IMR-90 (cell line): ENCODE measurements around the gene ZNF630. TPM values are rescaled to one million over a fixed set of nuclear protein-coding genes. Genes with fewer than 3 reads are reported as not detected.

Experiments used
- ATAC-seq: fragments of 200-7000 bp; cut with Tn5 transposase; 2 replicates; pipeline ENCODE4 v1.9.1; 2020; ENCODE audit warnings: low read depth, mild to moderate bottlenecking, moderate library complexity
- BruUV-seq: library from RNA; stranded (reverse); fragments of 400-500 nt; replicated peaks from 2 replicates; lab custom pipeline; 2021; lab: Mats Ljungman, UMichigan
- CTCF ChIA-PET: fragments of 300-600 bp; formaldehyde crosslinking; extraction: SDS; loops from one replicate; lab custom pipeline; 2021; ENCODE audit warnings: antibody characterized with exemption; lab: Yijun Ruan, JAX
- POLR2A ChIA-PET: fragments of 300-600 bp; sonication (Branson Sonifier 250); formaldehyde crosslinking; loops from one replicate; lab custom pipeline; 2022; ENCODE audit warnings: antibody characterized with exemption; ENCODE audit not compliant: unreplicated experiment; lab: Charles Lee
- DNase-seq: peaks from one replicate; pipeline ENCODE4 v3.0.0; 2013
- H2AFZ ChIP-seq: replicated peaks from 2 replicates; pipeline ENCODE3; 2013; ENCODE audit warnings: low read length, mild to moderate bottlenecking; ENCODE audit not compliant: poor library complexity
- H2AK5ac ChIP-seq: 2 replicates; pipeline ENCODE4 v1.6.1; 2013; ENCODE audit warnings: low read depth, low read length, inconsistent platforms
- H2AK9ac ChIP-seq: replicated peaks from 2 replicates; pipeline ENCODE3; 2013; ENCODE audit warnings: mild to moderate bottlenecking, low read depth, low read length, moderate library complexity; ENCODE audit not compliant: poor library complexity
- H2BK120ac ChIP-seq: 2 replicates; pipeline ENCODE4 v1.6.1; 2013; ENCODE audit warnings: low read depth, low read length, inconsistent platforms
- H2BK15ac ChIP-seq: 3 replicates; pipeline ENCODE4 v1.6.1; 2013; ENCODE audit warnings: low read depth, low read length, inconsistent platforms
- H2BK20ac ChIP-seq: 2 replicates; pipeline ENCODE4 v1.6.1; 2013; ENCODE audit warnings: low read depth, mild to moderate bottlenecking, inconsistent platforms, low read length, moderate library complexity
- H2BK5ac ChIP-seq: 2 replicates; pipeline ENCODE4 v1.6.1; 2013; ENCODE audit warnings: mild to moderate bottlenecking, low read depth, low read length, inconsistent platforms; ENCODE audit not compliant: poor library complexity, severe bottlenecking
- H3K14ac ChIP-seq: replicated peaks from 2 replicates; pipeline ENCODE4 v1.6.1; 2013; ENCODE audit warnings: low read depth, low read length, inconsistent platforms
- H3K18ac ChIP-seq: 2 replicates; pipeline ENCODE4 v1.6.1; 2013; ENCODE audit warnings: low read depth, low read length, control low read depth
- H3K23ac ChIP-seq: 2 replicates; pipeline ENCODE4 v1.6.1; 2013; ENCODE audit warnings: low read depth, low read length, inconsistent platforms
- H3K27ac ChIP-seq: 2 replicates; pipeline ENCODE4 v1.5.1; 2013; ENCODE audit warnings: mild to moderate bottlenecking, control low read depth, low read length; ENCODE audit not compliant: insufficient read depth
- H3K27me3 ChIP-seq: 2 replicates; pipeline ENCODE4 v1.6.1; 2013; ENCODE audit warnings: low read length; ENCODE audit not compliant: control insufficient read depth, insufficient read depth
- H3K36me3 ChIP-seq: 2 replicates; pipeline ENCODE4 v1.6.1; 2013; ENCODE audit warnings: low read length, mixed read lengths; ENCODE audit not compliant: control insufficient read depth, insufficient read depth
- H3K4ac ChIP-seq: 2 replicates; pipeline ENCODE4 v1.6.1; 2013; ENCODE audit warnings: low read depth, low read length, inconsistent platforms
- H3K4me1 ChIP-seq: 2 replicates; pipeline ENCODE4 v1.6.1; 2013; ENCODE audit warnings: low read length, mixed read lengths; ENCODE audit not compliant: control insufficient read depth, insufficient read depth
- H3K4me2 ChIP-seq: 2 replicates; pipeline ENCODE4 v1.6.1; 2013; ENCODE audit warnings: low read depth, mild to moderate bottlenecking, control low read depth, low read length, moderate library complexity
- H3K4me3 ChIP-seq: 2 replicates; pipeline ENCODE4 v1.5.1; 2013; ENCODE audit warnings: low read depth, mild to moderate bottlenecking, control low read depth, low read length, moderate library complexity; ENCODE audit not compliant: insufficient read depth
- H3K56ac ChIP-seq: 2 replicates; pipeline ENCODE4 v1.6.1; 2013; ENCODE audit warnings: low read length, inconsistent platforms; ENCODE audit not compliant: insufficient read depth; ENCODE audit errors: extremely low read depth
- H3K79me1 ChIP-seq, 2 experiments: 2 replicates each; pipeline ENCODE4 v1.6.1; 2013; ENCODE audit warnings: low read length in 2 of 2, inconsistent platforms in 1 of 2, low read depth in 1 of 2
- H3K9ac ChIP-seq: 2 replicates; pipeline ENCODE4 v1.6.1; 2013; ENCODE audit warnings: low read depth, low read length, control low read depth
- H3K9me1 ChIP-seq: 2 replicates; pipeline ENCODE4 v1.6.1; 2013; ENCODE audit warnings: low read length, inconsistent platforms; ENCODE audit not compliant: insufficient read depth
- H3K9me3 ChIP-seq: 2 replicates; pipeline ENCODE4 v1.6.1; 2013; ENCODE audit warnings: low read length; ENCODE audit not compliant: control insufficient read depth, insufficient read depth
- H4K20me1 ChIP-seq: 2 replicates; pipeline ENCODE4 v1.6.1; 2013; ENCODE audit warnings: low read length, inconsistent platforms; ENCODE audit not compliant: insufficient read depth
- H4K5ac ChIP-seq: 2 replicates; pipeline ENCODE4 v1.6.1; 2013; ENCODE audit warnings: mild to moderate bottlenecking, low read depth, low read length, control low read depth
- H4K8ac ChIP-seq, 2 experiments: 2 replicates each; pipeline ENCODE4 v1.6.1; 2013; ENCODE audit warnings: low read depth in 2 of 2, low read length in 2 of 2, control low read depth in 1 of 2, inconsistent platforms in 1 of 2
- H4K91ac ChIP-seq: 2 replicates; pipeline ENCODE4 v1.6.1; 2013; ENCODE audit warnings: low read depth, low read length, inconsistent platforms; ENCODE audit not compliant: insufficient read depth
- BHLHE40 ChIP-seq: fragments of 150-350 bp; IDR thresholded peaks from 2 replicates; pipeline ENCODE4 v1.6.1; 2016; ENCODE audit warnings: mild to moderate bottlenecking, low read depth, low read length
- CEBPB ChIP-seq: IDR thresholded peaks from 2 replicates; pipeline ENCODE4 v1.6.1; 2012; ENCODE audit warnings: low read depth, low read length, improper control_type of control experiment
- CHD1 ChIP-seq: IDR thresholded peaks from 2 replicates; pipeline ENCODE4 v1.6.1; 2012; ENCODE audit warnings: low read depth, low read length, improper control_type of control experiment
- FOS ChIP-seq: fragments of 150-350 bp; IDR thresholded peaks from 2 replicates; pipeline ENCODE4 v1.6.1; 2016; ENCODE audit warnings: low read depth, low read length
- MAFK ChIP-seq: IDR thresholded peaks from 2 replicates; pipeline ENCODE4 v1.6.1; 2012; ENCODE audit warnings: low read depth, low read length, improper control_type of control experiment
- MAZ ChIP-seq: IDR thresholded peaks from 2 replicates; pipeline ENCODE4 v1.6.1; 2012; ENCODE audit warnings: low read depth, mild to moderate bottlenecking, low read length, improper control_type of control experiment, moderate library complexity, borderline replicate concordance
- MXI1 ChIP-seq: IDR thresholded peaks from 2 replicates; pipeline ENCODE4 v1.6.1; 2012; ENCODE audit warnings: low read depth, mild to moderate bottlenecking, low read length, moderate library complexity, borderline replicate concordance
- NFE2L2 ChIP-seq: fragments of 150-350 bp; IDR thresholded peaks from 2 replicates; pipeline ENCODE4 v1.6.1; 2016; ENCODE audit warnings: low read depth, mild to moderate bottlenecking, low read length
- RAD21 ChIP-seq: IDR thresholded peaks from 2 replicates; pipeline ENCODE4 v1.6.1; 2012; ENCODE audit warnings: low read length, improper control_type of control experiment
- RCOR1 ChIP-seq: IDR thresholded peaks from 2 replicates; pipeline ENCODE4 v1.6.1; 2012; ENCODE audit warnings: mild to moderate bottlenecking, low read length, improper control_type of control experiment; ENCODE audit not compliant: insufficient replicate concordance
- SMC3 ChIP-seq: fragments of 150-350 bp; IDR thresholded peaks from 2 replicates; pipeline ENCODE4 v1.6.1; 2016; ENCODE audit warnings: low read depth, mild to moderate bottlenecking, antibody characterized with exemption, low read length, moderate library complexity
- WGBS, 2 experiments: methylation state at CpG; one replicate each; pipeline versions ENCODE4 v1.1.5 to v1.1.7; 2013; ENCODE audit warnings: missing lambda C conversion rate in 2 of 2; ENCODE audit not compliant: insufficient read length in 1 of 2; ENCODE audit errors: extremely low coverage in 2 of 2; 5-methylcytosine and 5-hydroxymethylcytosine counted together
- dilution Hi-C: fragments of 300-500 bp; cut with HindIII; formaldehyde crosslinking; loops from one replicate; pipeline ENCODE4 v1.14.3; 2018; ENCODE audit warnings: low sequenced_read_pairs; ENCODE audit not compliant: unreplicated experiment
- in situ Hi-C: fragments of 300-500 bp; cut with MboI; formaldehyde crosslinking; loops from 3 replicates; pipeline ENCODE4 v1.14.3; 2019; ENCODE audit warnings: low sequenced_read_pairs, inconsistent platforms, mixed read lengths
- intact Hi-C: fragments of 100-400 bp; cut with micrococcal nuclease; formaldehyde crosslinking; loops from 2 replicates; pipeline ENCODE4 v1.10.0; 2022
- polyA plus RNA-seq, 3 experiments: library from polyadenylated mRNA; depleted of rRNA; stranded (reverse); fragments of >200 nt; gene quantifications; 2 replicates each; pipeline ENCODE4 v1.2.3, GENCODE V29; 2012; ENCODE audit warnings: low replicate concordance in 1 of 3
- total RNA-seq: library from RNA; depleted of rRNA; stranded (reverse); fragments of >200 nt; gene quantifications from 2 replicates; pipeline ENCODE4 v1.2.3, GENCODE V29; 2012
- TF ChIP-seq, protein P1 (sequence below): fragments of 150-350 bp; IDR thresholded peaks from 2 replicates; pipeline ENCODE4 v1.6.1; 2017; ENCODE audit warnings: mild to moderate bottlenecking, antibody characterized with exemption, low read length, low read depth
- TF ChIP-seq, protein P2 (sequence below): conservative IDR thresholded peaks from 2 replicates; pipeline ENCODE4 v1.5.1; 2012; ENCODE audit warnings: mild to moderate bottlenecking, low read depth, low read length, improper control_type of control experiment
- TF ChIP-seq, protein P3 (sequence below): fragments of 150-350 bp; IDR thresholded peaks from 2 replicates; pipeline ENCODE4 v1.6.1; 2016; ENCODE audit warnings: low read depth, mild to moderate bottlenecking, low read length, moderate library complexity, borderline replicate concordance

The ZNF630 gene
- total and polyA plus RNA-seq, 2 of the 4 experiments (the other 2 are of a cell fraction): 0.24 to 0.54 TPM

DNA sequence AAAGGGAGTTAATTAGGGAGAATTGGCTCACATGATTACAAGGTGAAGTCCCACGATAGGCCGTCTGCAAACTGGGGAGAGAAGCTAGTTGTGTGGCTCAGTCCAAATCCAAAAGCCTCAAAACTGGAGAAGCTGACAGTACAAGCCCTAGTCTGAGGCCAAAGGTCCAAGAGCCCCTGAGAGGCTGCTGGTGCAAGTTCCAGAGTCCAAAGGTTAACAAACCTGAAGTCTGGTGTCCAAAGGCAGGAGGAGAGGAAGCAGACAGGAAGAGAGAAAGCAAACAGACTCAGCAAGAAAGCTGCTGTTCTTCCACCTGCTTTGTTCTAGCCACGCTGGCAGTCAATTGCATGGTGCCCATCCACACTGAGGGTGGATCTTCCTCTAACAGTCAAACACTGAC lies 30.0 kb upstream of the ZNF630 start:
- in situ Hi-C loops (no loop called here), dilution Hi-C loops (no loop called here), intact Hi-C loops (no loop called here)
- Histone ChIP-seq H3K4me3 (no peak overlapping the region), H3K27me3 (no peaks in the 10 kb centered on the region), H3K4me2 (no peak overlapping the region), H3K36me3 (no peaks in the 10 kb centered on the region), H4K91ac (no peak overlapping the region), H3K79me1 (no peaks in the 10 kb centered on the region), H4K20me1 (no peaks in the 10 kb centered on the region), H2BK120ac (no peak overlapping the region), H3K27ac (no peak overlapping the region), H4K8ac (no peak overlapping the region), H3K4ac (no peak overlapping the region), H3K9me3 (peaks cover 3% of the 10 kb centered on the region; the same call in 1 of the 2 replicates), H3K9ac (no peak overlapping the region), H2AK5ac (no peak overlapping the region), H2BK20ac (no peak overlapping the region), H2BK15ac (no peak overlapping the region), H3K14ac (no peak overlapping the region), H2BK5ac (no peak overlapping the region), H4K5ac (no peak overlapping the region), H2AK9ac (no peak overlapping the region), H2AFZ (no peak overlapping the region), H3K4me1 (no peaks in the 10 kb centered on the region), H3K18ac (no peak overlapping the region), H3K56ac (no peak overlapping the region), H3K23ac (no peak overlapping the region), H3K9me1 (no peaks in the 10 kb centered on the region)
- ChIA-PET POLR2A (no interaction called here), CTCF (no interaction called here)
- TF ChIP-seq MXI1 (no peak), MAZ (no peak), CHD1 (no peak), FOS (no peak), RCOR1 (no peak), MAFK (no peak), SMC3 (no peak), BHLHE40 (no peak), NFE2L2 (no peak), CEBPB (no peak), RAD21 (no peak)
- TF ChIP-seq, protein P1, sequence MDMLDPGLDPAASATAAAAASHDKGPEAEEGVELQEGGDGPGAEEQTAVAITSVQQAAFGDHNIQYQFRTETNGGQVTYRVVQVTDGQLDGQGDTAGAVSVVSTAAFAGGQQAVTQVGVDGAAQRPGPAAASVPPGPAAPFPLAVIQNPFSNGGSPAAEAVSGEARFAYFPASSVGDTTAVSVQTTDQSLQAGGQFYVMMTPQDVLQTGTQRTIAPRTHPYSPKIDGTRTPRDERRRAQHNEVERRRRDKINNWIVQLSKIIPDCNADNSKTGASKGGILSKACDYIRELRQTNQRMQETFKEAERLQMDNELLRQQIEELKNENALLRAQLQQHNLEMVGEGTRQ: no peak
- TF ChIP-seq, protein P2, sequence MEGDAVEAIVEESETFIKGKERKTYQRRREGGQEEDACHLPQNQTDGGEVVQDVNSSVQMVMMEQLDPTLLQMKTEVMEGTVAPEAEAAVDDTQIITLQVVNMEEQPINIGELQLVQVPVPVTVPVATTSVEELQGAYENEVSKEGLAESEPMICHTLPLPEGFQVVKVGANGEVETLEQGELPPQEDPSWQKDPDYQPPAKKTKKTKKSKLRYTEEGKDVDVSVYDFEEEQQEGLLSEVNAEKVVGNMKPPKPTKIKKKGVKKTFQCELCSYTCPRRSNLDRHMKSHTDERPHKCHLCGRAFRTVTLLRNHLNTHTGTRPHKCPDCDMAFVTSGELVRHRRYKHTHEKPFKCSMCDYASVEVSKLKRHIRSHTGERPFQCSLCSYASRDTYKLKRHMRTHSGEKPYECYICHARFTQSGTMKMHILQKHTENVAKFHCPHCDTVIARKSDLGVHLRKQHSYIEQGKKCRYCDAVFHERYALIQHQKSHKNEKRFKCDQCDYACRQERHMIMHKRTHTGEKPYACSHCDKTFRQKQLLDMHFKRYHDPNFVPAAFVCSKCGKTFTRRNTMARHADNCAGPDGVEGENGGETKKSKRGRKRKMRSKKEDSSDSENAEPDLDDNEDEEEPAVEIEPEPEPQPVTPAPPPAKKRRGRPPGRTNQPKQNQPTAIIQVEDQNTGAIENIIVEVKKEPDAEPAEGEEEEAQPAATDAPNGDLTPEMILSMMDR: no peak
- TF ChIP-seq, protein P3, sequence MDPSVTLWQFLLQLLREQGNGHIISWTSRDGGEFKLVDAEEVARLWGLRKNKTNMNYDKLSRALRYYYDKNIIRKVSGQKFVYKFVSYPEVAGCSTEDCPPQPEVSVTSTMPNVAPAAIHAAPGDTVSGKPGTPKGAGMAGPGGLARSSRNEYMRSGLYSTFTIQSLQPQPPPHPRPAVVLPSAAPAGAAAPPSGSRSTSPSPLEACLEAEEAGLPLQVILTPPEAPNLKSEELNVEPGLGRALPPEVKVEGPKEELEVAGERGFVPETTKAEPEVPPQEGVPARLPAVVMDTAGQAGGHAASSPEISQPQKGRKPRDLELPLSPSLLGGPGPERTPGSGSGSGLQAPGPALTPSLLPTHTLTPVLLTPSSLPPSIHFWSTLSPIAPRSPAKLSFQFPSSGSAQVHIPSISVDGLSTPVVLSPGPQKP: no peak
- no peak for ATAC-seq
- no TSS peak for BruUV-seq
- WGBS, 2 experiments: no CpG with 5 or more reads among the region's 3 CpGs
- DNase-seq: no peak
